Measurements from ENCODE around the gene THSD7B. TPM values are rescaled to one million over a fixed set of nuclear protein-coding genes. Genes with fewer than 3 reads are reported as not detected.

THSD7B gene
- total and polyA plus RNA-seq, 2 experiments from 2014 or later = 0.11 TPM; not detected in 1

DNA sequence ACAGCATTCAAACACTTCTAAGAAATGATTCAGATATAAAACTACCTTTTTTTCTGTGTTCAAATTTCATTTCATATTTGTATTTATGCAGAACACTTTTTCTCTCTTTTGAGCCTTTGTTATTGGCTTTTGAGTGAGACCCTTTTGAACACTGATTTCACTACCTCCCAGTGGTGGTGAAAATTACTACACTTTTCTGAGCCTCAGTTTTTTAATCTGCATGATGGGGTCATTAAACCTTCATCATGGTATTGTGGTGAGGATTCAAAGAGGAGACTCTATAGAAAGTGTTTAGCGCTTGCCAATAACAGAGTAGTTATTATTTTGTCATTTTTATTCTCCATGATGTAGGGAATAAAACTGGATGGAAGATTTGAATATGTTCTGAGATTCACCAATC, 169.8 kb downstream of the THSD7B start:
- no peak overlapping the region for H3K9ac ChIP-seq
- H3K4me3 ChIP-seq = no peak overlapping the region
- H3K27ac ChIP-seq = no peak overlapping the region
- no peaks in the 10 kb centered on the region for H3K27me3 ChIP-seq (replicated peaks; ENCODE audit: insufficient read depth)
- no peak for DNase-seq
- no peaks in the 10 kb centered on the region for H3F3A ChIP-seq (ENCODE audit: insufficient read depth)
- WGBS, 2 experiments (ENCODE audit: low coverage in 1 of 2, low lambda C conversion rate in 2 of 2, missing lambda C conversion rate in 2 of 2) = 45 to 47% methylated on average over 1 of the region's 1 CpG
- no peaks in the 10 kb centered on the region for H3K4me1 ChIP-seq (ENCODE audit: insufficient read depth)
- in situ Hi-C loops (cut with MboI) = no loop called here
- no peaks in the 10 kb centered on the region for H3K36me3 ChIP-seq (ENCODE audit: low read depth)
- no peak overlapping the region for H2AFZ ChIP-seq
- H3K9me3 ChIP-seq (ENCODE audit: low read depth) = no peaks in the 10 kb centered on the region
- no peaks in the 10 kb centered on the region for H4K20me1 ChIP-seq (ENCODE audit: insufficient read depth)
- no peak overlapping the region for H3K4me2 ChIP-seq (ENCODE audit: unreplicated experiment)
- TF ChIP-seq EZH2 (IDR thresholded peaks at IDR 0.05; ENCODE audit: insufficient read depth, poor library complexity, severe bottlenecking) (no peak), EZH2phosphoT487 (IDR thresholded peaks at IDR 0.05; ENCODE audit: insufficient read depth, low read depth) (no peak)
- H3K9me2 ChIP-seq (ENCODE audit: insufficient read depth) = no peaks in the 10 kb centered on the region
- H3K79me2 ChIP-seq (ENCODE audit: insufficient read depth) = no peaks in the 10 kb centered on the region

DNA sequence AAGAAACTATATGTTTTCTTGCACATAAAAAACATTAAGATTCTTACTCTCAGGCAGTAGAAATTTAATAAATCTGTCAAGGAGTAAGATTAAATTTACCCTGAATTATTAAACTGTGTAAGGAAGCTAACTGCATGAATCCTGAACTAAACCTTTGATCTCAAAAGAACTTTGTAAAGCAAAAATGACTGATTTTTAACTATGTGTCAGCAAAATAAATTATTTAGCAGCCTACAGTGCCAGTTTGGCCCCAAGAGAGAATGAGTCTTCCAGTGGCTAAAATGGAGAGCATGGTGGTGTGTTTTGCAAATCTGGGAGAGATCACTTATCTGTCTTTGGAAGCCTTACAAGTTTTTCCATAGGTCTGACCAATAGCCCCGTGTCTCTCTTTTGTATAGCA, 190.7 kb downstream of the THSD7B start:
- H3K4me1 ChIP-seq (ENCODE audit: insufficient read depth) = no peaks in the 10 kb centered on the region
- H3F3A ChIP-seq (ENCODE audit: insufficient read depth) = no peaks in the 10 kb centered on the region
- H3K27me3 ChIP-seq (replicated peaks; ENCODE audit: insufficient read depth) = no peaks in the 10 kb centered on the region
- in situ Hi-C loops (cut with MboI) = no loop called here
- no peaks in the 10 kb centered on the region for H3K79me2 ChIP-seq (ENCODE audit: insufficient read depth)
- H3K9me3 ChIP-seq (ENCODE audit: low read depth) = no peaks in the 10 kb centered on the region
- 0% methylated on average over 1 of the region's 1 CpG for WGBS, 2 experiments (ENCODE audit: low coverage in 1 of 2, low lambda C conversion rate in 2 of 2, missing lambda C conversion rate in 2 of 2)
- no peaks in the 10 kb centered on the region for H3K9me2 ChIP-seq (ENCODE audit: insufficient read depth)
- H3K4me2 ChIP-seq (ENCODE audit: unreplicated experiment) = no peak overlapping the region
- H3K27ac ChIP-seq = no peak overlapping the region
- DNase-seq = no peak
- no peaks in the 10 kb centered on the region for H3K36me3 ChIP-seq (ENCODE audit: low read depth)
- H4K20me1 ChIP-seq (ENCODE audit: insufficient read depth) = no peaks in the 10 kb centered on the region
- no peak overlapping the region for H3K9ac ChIP-seq
- H2AFZ ChIP-seq = no peak overlapping the region
- H3K4me3 ChIP-seq = no peak overlapping the region
- no peak for TF ChIP-seq EZH2 (IDR thresholded peaks at IDR 0.05; ENCODE audit: insufficient read depth, poor library complexity, severe bottlenecking)
- TF ChIP-seq EZH2phosphoT487 (IDR thresholded peaks at IDR 0.05; ENCODE audit: insufficient read depth, low read depth) = no peak

DNA sequence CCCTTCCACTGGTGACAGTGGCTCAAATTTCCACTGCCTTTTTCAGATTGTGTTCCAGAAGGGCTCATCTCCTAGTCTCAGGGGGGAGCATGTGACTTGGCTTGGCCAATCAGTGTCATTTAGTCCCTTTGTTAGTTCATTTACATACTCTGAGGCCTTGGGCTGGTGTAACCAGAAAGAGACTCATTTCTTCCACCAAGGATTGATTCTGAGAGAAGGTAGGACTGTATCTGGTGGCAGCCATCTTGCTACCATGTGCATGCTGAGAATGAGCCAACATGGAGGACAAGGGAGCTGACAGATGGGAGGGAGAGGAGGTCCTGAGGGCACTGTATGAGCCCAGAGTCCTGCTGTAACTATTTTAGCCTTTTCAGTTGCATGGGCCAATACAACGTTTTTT, 191.7 kb downstream of the THSD7B start:
- 0% methylated on average over 1 of the region's 1 CpG for WGBS, 2 experiments (ENCODE audit: low coverage in 1 of 2, low lambda C conversion rate in 2 of 2, missing lambda C conversion rate in 2 of 2)
- H4K20me1 ChIP-seq (ENCODE audit: insufficient read depth) = no peaks in the 10 kb centered on the region

DNA sequence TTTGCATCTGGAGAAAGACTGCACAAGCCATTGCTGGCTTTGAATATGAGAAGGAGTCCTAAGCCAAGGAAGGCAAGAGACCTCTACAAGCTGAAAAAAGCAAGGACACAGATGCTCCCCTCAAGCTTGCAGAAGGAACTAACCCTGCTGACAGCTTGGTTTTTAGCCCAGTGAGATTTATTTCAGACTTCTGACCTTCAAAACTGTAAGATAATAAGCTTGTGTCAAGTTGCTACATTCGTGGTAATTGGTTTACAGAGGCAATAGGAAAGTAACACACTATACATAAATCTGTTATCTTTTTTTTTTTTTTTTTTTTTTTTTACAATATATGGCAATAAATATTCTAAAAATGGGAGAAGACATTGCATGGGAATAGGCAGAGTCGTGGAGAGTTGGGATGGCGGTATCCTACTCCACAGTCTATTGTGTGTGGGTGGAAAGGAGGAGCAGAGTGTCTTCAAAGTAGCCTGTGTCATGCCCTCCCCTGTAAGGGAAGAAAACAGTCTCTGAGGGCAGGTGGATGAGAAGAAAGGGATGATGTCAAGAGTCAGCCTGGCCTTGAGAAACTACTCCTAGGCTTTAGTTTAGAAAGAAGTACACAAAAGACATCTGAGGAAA, 196.9 kb downstream of the THSD7B start:
- Histone ChIP-seq H3K4me1 (ENCODE audit: insufficient read depth) (no peaks in the 10 kb centered on the region), H3K4me3 (no peak overlapping the region), H2AFZ (no peak overlapping the region), H3K79me2 (ENCODE audit: insufficient read depth) (no peaks in the 10 kb centered on the region), H3K9me2 (ENCODE audit: insufficient read depth) (no peaks in the 10 kb centered on the region), H3K4me2 (ENCODE audit: unreplicated experiment) (no peak overlapping the region), H3K27me3 (replicated peaks; ENCODE audit: insufficient read depth) (no peaks in the 10 kb centered on the region; the same call in 1 of the 2 replicates), H4K20me1 (ENCODE audit: insufficient read depth) (no peaks in the 10 kb centered on the region), H3F3A (ENCODE audit: insufficient read depth) (no peaks in the 10 kb centered on the region), H3K36me3 (ENCODE audit: low read depth) (no peaks in the 10 kb centered on the region), H3K9ac (no peak overlapping the region), H3K27ac (no peak overlapping the region), H3K9me3 (ENCODE audit: low read depth) (no peaks in the 10 kb centered on the region)
- TF ChIP-seq EZH2 (IDR thresholded peaks at IDR 0.05; ENCODE audit: insufficient read depth, poor library complexity, severe bottlenecking) (no peak), EZH2phosphoT487 (IDR thresholded peaks at IDR 0.05; ENCODE audit: insufficient read depth, low read depth) (no peak)
- no peak for DNase-seq
- 10% methylated on average over 3 of the region's 3 CpGs for WGBS, 2 experiments (ENCODE audit: low coverage in 1 of 2, low lambda C conversion rate in 2 of 2, missing lambda C conversion rate in 2 of 2)
- in situ Hi-C loops (cut with MboI) = no loop called here

More for the DNA sequence above, 191.7 kb downstream of the THSD7B start:
- no peak overlapping the region for H2AFZ ChIP-seq
- H3K4me2 ChIP-seq (ENCODE audit: unreplicated experiment) = no peak overlapping the region
- H3K9me2 ChIP-seq (ENCODE audit: insufficient read depth) = no peaks in the 10 kb centered on the region
- no peaks in the 10 kb centered on the region for H3K4me1 ChIP-seq (ENCODE audit: insufficient read depth)
- H3K27ac ChIP-seq = no peak overlapping the region
- H3K79me2 ChIP-seq (ENCODE audit: insufficient read depth) = no peaks in the 10 kb centered on the region
- DNase-seq = no peak
- no peaks in the 10 kb centered on the region for H3K27me3 ChIP-seq (replicated peaks; ENCODE audit: insufficient read depth)
- no peak overlapping the region for H3K4me3 ChIP-seq
- H3K9me3 ChIP-seq (ENCODE audit: low read depth) = no peaks in the 10 kb centered on the region
- H3F3A ChIP-seq (ENCODE audit: insufficient read depth) = no peaks in the 10 kb centered on the region
- H3K36me3 ChIP-seq (ENCODE audit: low read depth) = no peaks in the 10 kb centered on the region
- in situ Hi-C loops (cut with MboI) = no loop called here
- TF ChIP-seq EZH2phosphoT487 (IDR thresholded peaks at IDR 0.05; ENCODE audit: insufficient read depth, low read depth) (no peak), EZH2 (IDR thresholded peaks at IDR 0.05; ENCODE audit: insufficient read depth, poor library complexity, severe bottlenecking) (no peak)
- H3K9ac ChIP-seq = no peak overlapping the region
